MM.1S (cell line): ENCODE measurements around the gene IQGAP2.

Experiments used
- EZH2 ChIP-seq: fragments of 300-600 bp; sonication (generic); optimal IDR thresholded peaks from 2 replicates; pipeline ENCODE3; 2017; ENCODE audit warnings: low read depth, mild to moderate bottlenecking, antibody characterized with exemption, low read length, mixed read lengths
- EZH2phosphoT487 ChIP-seq: fragments of 300-600 bp; sonication (generic); IDR thresholded peaks from 2 replicates; pipeline ENCODE4 v1.6.1; 2018; ENCODE audit warnings: antibody characterized with exemption, low read length
- TF ChIP-seq, protein P1 (sequence below): fragments of 300-600 bp; sonication (generic); IDR thresholded peaks from 2 replicates; pipeline ENCODE4 v1.5.1; 2016; ENCODE audit warnings: antibody characterized with exemption, low read length, mixed read lengths

DNA sequence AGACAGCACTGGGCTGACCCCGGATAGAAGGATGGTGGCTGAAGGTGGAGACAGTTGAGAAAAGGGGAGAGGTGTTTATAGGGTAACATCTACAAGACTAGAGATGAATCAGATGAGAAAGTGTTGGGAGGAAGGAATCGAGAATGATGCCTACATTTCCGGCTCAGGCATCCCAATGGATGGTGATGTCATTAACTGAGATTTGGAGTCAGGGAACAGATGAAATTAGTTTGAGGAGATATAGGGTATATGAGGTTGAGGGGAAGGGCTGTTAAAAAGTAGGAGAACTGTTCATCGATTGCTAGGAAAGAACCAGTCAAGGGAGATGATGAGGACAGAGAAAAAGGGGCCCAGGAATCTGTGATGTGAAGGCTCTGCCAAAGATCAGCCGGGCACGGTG is 24.7 kb upstream of the IQGAP2 start:
- TF ChIP-seq, protein P1, sequence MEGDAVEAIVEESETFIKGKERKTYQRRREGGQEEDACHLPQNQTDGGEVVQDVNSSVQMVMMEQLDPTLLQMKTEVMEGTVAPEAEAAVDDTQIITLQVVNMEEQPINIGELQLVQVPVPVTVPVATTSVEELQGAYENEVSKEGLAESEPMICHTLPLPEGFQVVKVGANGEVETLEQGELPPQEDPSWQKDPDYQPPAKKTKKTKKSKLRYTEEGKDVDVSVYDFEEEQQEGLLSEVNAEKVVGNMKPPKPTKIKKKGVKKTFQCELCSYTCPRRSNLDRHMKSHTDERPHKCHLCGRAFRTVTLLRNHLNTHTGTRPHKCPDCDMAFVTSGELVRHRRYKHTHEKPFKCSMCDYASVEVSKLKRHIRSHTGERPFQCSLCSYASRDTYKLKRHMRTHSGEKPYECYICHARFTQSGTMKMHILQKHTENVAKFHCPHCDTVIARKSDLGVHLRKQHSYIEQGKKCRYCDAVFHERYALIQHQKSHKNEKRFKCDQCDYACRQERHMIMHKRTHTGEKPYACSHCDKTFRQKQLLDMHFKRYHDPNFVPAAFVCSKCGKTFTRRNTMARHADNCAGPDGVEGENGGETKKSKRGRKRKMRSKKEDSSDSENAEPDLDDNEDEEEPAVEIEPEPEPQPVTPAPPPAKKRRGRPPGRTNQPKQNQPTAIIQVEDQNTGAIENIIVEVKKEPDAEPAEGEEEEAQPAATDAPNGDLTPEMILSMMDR = no peak
- no peak for TF ChIP-seq EZH2
- TF ChIP-seq EZH2phosphoT487 = no peak
